ENCODE results near the gene LAMC3. TPM values are rescaled to one million over a fixed set of nuclear protein-coding genes. Genes with fewer than 3 reads are reported as not detected.

Gene LAMC3
- total and polyA plus RNA-seq, 9 of the 15 experiments (the other 6 are each of a cell fraction or from before 2014, with no cell fraction given), result 0.10 TPM; not detected in 8

- H3K9me3 ChIP-seq (replicated peaks; ENCODE audit: control insufficient read depth, insufficient read depth, low read depth, low read length), result no peaks in the 10 kb centered on the region; the same call in 1 of the 2 replicates
- DNase-seq (ENCODE audit: extremely low read depth in 1 of 4, low spot score in 3 of 4), result no peak
- in situ Hi-C loops (cut with MboI), result no loop called here
- H3K4me1 ChIP-seq (replicated peaks in 1 of 2; ENCODE audit: control insufficient read depth in 2 of 2, insufficient read depth in 2 of 2, low read length in 2 of 2), result peaks cover 0 to 9% of the 10 kb centered on the region in 2 experiments; a peak in 1 of 5 replicates
- no peak overlapping the region for H3K9ac ChIP-seq (ENCODE audit: insufficient read depth in 1 of 2, low read depth in 2 of 2, low read length in 2 of 2)
- H3K4me3 ChIP-seq, result no peak overlapping the region
- no peak overlapping the region for H2AFZ ChIP-seq (ENCODE audit: low read depth, low read length)
- ChIA-PET POLR2A (interaction anchor here (0.9 to 4.6 kb wide), 10 partner anchors 9 to 116 kb away, joined by 3 to 45 read pairs (median 5); no protein-coding TSS in a partner anchor), CTCF (ENCODE audit: low intra/inter-chr PET ratio) (no interaction called here)
- no peaks in the 10 kb centered on the region for H3K9me1 ChIP-seq (ENCODE audit: control insufficient read depth, insufficient read depth, low read length)
- H3K4me2 ChIP-seq (ENCODE audit: insufficient read depth, low read length), result no peak overlapping the region
- FAIRE-seq, result no peak
- no TSS peak for BruUV-seq (replicated peaks)
- H4K20me1 ChIP-seq (replicated peaks; ENCODE audit: control insufficient read depth, insufficient read depth, low read length), result peaks cover 37% of the 10 kb centered on the region
- WGBS (ENCODE audit: insufficient coverage, low coverage, missing lambda C conversion rate), result 3% methylated on average over 3 of the region's 3 CpGs
- TF ChIP-seq ZNF512 (tag; IDR thresholded peaks at IDR 0.05), result no peak
- no peak for TF ChIP-seq E2F1 (CRISPR knock-in tag; IDR thresholded peaks at IDR 0.05)
- no peak for TF ChIP-seq ATF6 (CRISPR knock-in tag; IDR thresholded peaks at IDR 0.05)
- TF ChIP-seq TCFL5 (CRISPR knock-in tag; conservative IDR thresholded peaks at IDR 0.05), result no peak
- no peak for TF ChIP-seq ZNF134 (CRISPR knock-in tag; conservative IDR thresholded peaks at IDR 0.05)
- H3K27me3 ChIP-seq (ENCODE audit: control insufficient read depth in 2 of 2, insufficient read depth in 2 of 2, low read length in 2 of 2), result peaks cover 76 to 96% of the 10 kb centered on the region in 2 experiments
- H3K36me3 ChIP-seq (ENCODE audit: control insufficient read depth, insufficient read depth, low read length), result no peaks in the 10 kb centered on the region
- H3K79me2 ChIP-seq (ENCODE audit: control insufficient read depth, insufficient read depth, low read length), result no peaks in the 10 kb centered on the region
- ATAC-seq, result no peak
- intact Hi-C loops (cut with micrococcal nuclease), result no loop called here
- H3K27ac ChIP-seq (ENCODE audit: extremely low read depth, low read depth, low read length), result no peak overlapping the region
Observed at GRCh38 chr9:130970855-130971254, 38.1 kb upstream of the LAMC3 start.

Data from K562 (cell line).